Loucy (cell line): ENCODE measurements around the gene HOXA11.

Source experiments
- CTCF ChIP-seq: fragments of 200-600 bp; sonication (generic); conservative IDR thresholded peaks from 2 replicates; pipeline ENCODE4 v1.5.1; 2014; ENCODE audit warnings: mild to moderate bottlenecking, antibody characterized with exemption, low read length
- EZH2phosphoT487 ChIP-seq: fragments of 200-600 bp; IDR thresholded peaks from 2 replicates; pipeline ENCODE4 v1.6.1; 2018; ENCODE audit warnings: antibody characterized with exemption, mild to moderate bottlenecking, moderate library complexity, borderline replicate concordance

GRCh38 chr7:27134392-27134791, 50.6 kb downstream of the HOXA11 start:
- no peak for TF ChIP-seq CTCF
- no peak for TF ChIP-seq EZH2phosphoT487
